ENCODE results near the gene POM121.
"Not testable (repeated sequence)": the region's sequence is repeated elsewhere in the genome, so short reads cannot be mapped to it uniquely, and the experiment has no call there.

DNA sequence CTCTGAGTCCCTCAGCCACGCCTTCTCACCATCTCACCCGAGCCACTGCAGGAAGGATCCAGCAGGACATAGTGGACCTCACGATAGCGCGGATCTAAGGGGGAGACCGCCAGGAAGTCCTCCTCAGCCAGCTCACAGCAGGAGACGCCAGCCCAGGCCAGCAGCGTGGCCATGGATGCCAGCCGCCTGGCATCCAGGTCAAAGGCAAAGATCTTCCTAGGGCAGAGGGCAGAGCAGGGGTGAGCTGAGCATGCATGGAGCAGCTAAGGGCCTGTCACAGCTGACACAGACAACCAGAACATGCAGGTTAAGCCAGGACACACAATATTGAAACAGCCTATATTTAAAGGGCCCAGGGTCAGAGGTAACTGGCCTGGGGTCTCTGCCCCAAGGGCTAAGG lies 24.4 kb downstream of the POM121 start:
- TF ChIP-seq, protein P1, sequence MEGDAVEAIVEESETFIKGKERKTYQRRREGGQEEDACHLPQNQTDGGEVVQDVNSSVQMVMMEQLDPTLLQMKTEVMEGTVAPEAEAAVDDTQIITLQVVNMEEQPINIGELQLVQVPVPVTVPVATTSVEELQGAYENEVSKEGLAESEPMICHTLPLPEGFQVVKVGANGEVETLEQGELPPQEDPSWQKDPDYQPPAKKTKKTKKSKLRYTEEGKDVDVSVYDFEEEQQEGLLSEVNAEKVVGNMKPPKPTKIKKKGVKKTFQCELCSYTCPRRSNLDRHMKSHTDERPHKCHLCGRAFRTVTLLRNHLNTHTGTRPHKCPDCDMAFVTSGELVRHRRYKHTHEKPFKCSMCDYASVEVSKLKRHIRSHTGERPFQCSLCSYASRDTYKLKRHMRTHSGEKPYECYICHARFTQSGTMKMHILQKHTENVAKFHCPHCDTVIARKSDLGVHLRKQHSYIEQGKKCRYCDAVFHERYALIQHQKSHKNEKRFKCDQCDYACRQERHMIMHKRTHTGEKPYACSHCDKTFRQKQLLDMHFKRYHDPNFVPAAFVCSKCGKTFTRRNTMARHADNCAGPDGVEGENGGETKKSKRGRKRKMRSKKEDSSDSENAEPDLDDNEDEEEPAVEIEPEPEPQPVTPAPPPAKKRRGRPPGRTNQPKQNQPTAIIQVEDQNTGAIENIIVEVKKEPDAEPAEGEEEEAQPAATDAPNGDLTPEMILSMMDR (optimal IDR thresholded peaks at IDR 0.05 in 1 of 3, IDR thresholded peaks at IDR 0.05 in 1 of 3, conservative IDR thresholded peaks at IDR 0.05 in 1 of 3; ENCODE audit: extremely low read depth in 1 of 3, insufficient read depth in 2 of 3, low read length in 3 of 3) = not testable (repeated sequence)
- TF ChIP-seq EZH2 (IDR thresholded peaks at IDR 0.05; ENCODE audit: low read length) = not testable (repeated sequence)
